SK-N-MC (cell line): ENCODE results near the gene STAT5B.
"Not testable (repeated sequence)": the region's sequence is repeated elsewhere in the genome, so short reads cannot be mapped to it uniquely, and the experiment has no call there.

ENCODE experiments used
- DNase-seq: peaks from one replicate; pipeline ENCODE4 v3.0.0-alpha.2; 2011; ENCODE audit warnings: low read depth, low spot score
- H3K27ac ChIP-seq: fragments of 200-600 bp; sonication (generic); 2 replicates; pipeline ENCODE4 v1.5.1; 2016; ENCODE audit warnings: mixed run types
- H3K36me3 ChIP-seq: fragments of 200-600 bp; sonication (generic); 2 replicates; pipeline ENCODE4 v1.6.1; 2017; ENCODE audit warnings: antibody characterized with exemption, low read length, mixed read lengths; ENCODE audit not compliant: insufficient read depth
- H3K4me3 ChIP-seq: fragments of 200-600 bp; sonication (generic); 2 replicates; pipeline ENCODE4 v1.5.1; 2016
- H3K9ac ChIP-seq: fragments of 200-600 bp; sonication (generic); 2 replicates; pipeline ENCODE4 v1.8.0; 2017; ENCODE audit warnings: mixed run types, mixed read lengths; ENCODE audit not compliant: insufficient read length
- H3K9me3 ChIP-seq: fragments of 200-600 bp; sonication (generic); 2 replicates; pipeline ENCODE4 v1.6.1; 2017; ENCODE audit warnings: low read depth, mild to moderate bottlenecking, antibody characterized with exemption, low read length, moderate library complexity, mixed read lengths
- EZH2 ChIP-seq: fragments of 200-600 bp; sonication (generic); IDR thresholded peaks from one replicate; pipeline ENCODE4 v1.6.1; 2017; ENCODE audit warnings: antibody characterized with exemption
- FOXP2 ChIP-seq: optimal IDR thresholded peaks from 2 replicates; pipeline ENCODE3; 2011; ENCODE audit warnings: mild to moderate bottlenecking, moderate library complexity; ENCODE audit not compliant: insufficient read depth; ENCODE audit errors: extremely low read length, control extremely low read depth
- POLR2AphosphoS5 ChIP-seq: IDR thresholded peaks from 2 replicates; pipeline ENCODE4 v1.6.1; 2012; ENCODE audit warnings: mild to moderate bottlenecking, low read depth, low read length, borderline replicate concordance

STAT5B gene

GRCh38 chr17:42270596-42270995, 5.6 kb downstream of the STAT5B start:
- no peak for TF ChIP-seq POLR2AphosphoS5
- no peak for TF ChIP-seq FOXP2
- no peak for TF ChIP-seq EZH2
- H3K27ac ChIP-seq = no peak overlapping the region

GRCh38 chr17:42270170-42270535, 6.0 kb downstream of the STAT5B start:
- Histone ChIP-seq H3K9me3 (no peaks in the 10 kb centered on the region), H3K36me3 (no peaks in the 10 kb centered on the region), H3K9ac (no peak overlapping the region), H3K4me3 (no peak overlapping the region), H3K27ac (no peak overlapping the region)
- DNase-seq = no peak
- TF ChIP-seq POLR2AphosphoS5 (no peak), FOXP2 (no peak), EZH2 (no peak)

More at GRCh38 chr17:42270596-42270995, 5.6 kb downstream of the STAT5B start:
- DNase-seq = no peak
- Histone ChIP-seq H3K36me3 (no peaks in the 10 kb centered on the region), H3K9me3 (no peaks in the 10 kb centered on the region), H3K4me3 (no peak overlapping the region), H3K9ac (no peak overlapping the region)

DNA sequence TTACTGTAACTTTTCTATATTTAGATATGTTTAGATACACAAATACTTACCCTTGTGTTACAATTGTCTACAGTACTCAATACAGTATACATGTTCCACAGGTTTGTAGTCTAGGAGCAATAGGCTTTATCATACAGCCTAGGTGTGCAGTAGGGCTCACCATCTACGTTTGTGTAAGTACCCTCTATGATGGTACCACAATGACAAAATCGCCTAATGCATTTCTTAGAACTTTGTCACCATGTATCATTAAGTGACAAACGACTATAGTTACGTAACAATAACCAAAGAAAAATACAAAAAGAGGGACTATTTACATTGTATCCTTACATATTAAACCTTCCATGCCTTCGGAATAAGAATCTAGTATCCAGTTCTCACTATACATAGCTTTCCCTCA, 8.0 kb downstream of the STAT5B start:
- Histone ChIP-seq H3K9ac (peak overlapping the region; percentile 11), H3K9me3 (no peaks in the 10 kb centered on the region), H3K27ac (no peak overlapping the region), H3K36me3 (no peaks in the 10 kb centered on the region), H3K4me3 (no peak overlapping the region)
- no peak for TF ChIP-seq EZH2
- TF ChIP-seq FOXP2 = no peak
- TF ChIP-seq POLR2AphosphoS5 = no peak
- no peak for DNase-seq

DNA sequence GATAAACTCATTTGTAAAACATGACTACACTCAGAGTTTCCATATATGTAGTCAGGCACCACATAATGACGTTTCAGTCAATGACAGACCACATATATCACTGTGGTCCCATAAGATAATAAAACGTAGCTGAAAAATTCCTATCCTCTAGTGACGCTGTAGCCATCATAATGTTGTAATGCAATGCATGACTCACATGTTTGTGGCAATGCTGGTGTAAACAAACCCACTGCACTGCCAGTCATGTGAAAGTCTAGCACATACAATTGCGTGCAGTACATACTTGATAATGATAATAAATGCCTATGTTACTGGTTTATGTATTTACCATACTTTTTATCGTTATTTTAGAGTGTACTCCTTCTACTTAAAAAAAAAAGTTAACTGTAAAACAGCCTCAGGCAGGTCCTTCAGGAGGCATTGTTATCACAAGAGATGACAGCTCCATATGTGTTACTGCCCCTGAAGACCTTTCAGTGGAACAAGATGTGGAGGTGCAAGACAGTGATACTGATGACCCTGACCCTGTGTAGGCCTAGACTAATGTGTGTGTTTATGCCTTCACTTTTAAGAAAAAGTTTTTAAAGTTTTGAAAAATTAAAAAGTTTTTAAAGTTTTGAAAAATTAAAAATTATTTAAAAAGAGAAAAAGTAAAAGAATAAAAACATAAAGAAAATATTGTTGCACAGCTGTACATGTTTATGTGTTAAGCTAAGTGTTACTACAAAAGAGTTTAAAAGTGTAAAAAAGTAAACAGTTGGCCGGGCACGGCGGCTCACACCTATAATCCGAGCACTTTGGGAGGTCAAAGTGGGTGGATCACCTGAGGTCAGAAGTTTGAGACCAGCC, 9.0 kb downstream of the STAT5B start:
- TF ChIP-seq FOXP2 (no peak), EZH2 (no peak), POLR2AphosphoS5 (no peak)
- no peak for DNase-seq

GRCh38 chr17:42266462-42266861, 9.7 kb downstream of the STAT5B start:
- no peak overlapping the region for H3K9ac ChIP-seq
- H3K27ac ChIP-seq = no peak overlapping the region
- H3K9me3 ChIP-seq = no peaks in the 10 kb centered on the region
- no peaks in the 10 kb centered on the region for H3K36me3 ChIP-seq
- DNase-seq = no peak
- no peak overlapping the region for H3K4me3 ChIP-seq
- TF ChIP-seq POLR2AphosphoS5 = no peak
- TF ChIP-seq EZH2 = no peak
- TF ChIP-seq FOXP2 = no peak

More for the DNA sequence above, 9.0 kb downstream of the STAT5B start:
- Histone ChIP-seq H3K9me3 (no peaks in the 10 kb centered on the region), H3K4me3 (no peak overlapping the region), H3K9ac (no peak overlapping the region), H3K36me3 (no peaks in the 10 kb centered on the region), H3K27ac (no peak overlapping the region)

GRCh38 chr17:42264366-42264765, 11.8 kb downstream of the STAT5B start:
- not testable (repeated sequence) for H3K9ac ChIP-seq

DNA sequence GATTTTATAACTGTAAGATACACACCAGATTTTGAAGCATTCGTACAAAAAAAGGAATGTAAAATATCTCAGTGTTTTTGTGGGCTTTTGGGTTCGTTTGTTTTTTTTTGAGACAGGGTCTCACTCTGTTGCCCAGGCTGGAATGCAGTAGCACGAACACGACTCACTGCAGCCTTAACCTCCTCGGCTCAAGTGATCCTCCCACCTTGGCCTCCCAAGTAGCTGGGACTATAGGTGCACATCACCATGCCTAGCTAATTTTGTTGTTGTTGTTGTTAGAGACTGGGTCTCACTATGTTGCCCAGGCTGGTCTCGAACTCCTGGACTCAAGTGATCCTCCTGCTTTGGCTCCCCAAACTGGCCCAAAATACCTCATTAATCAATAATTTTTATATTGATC, 15.9 kb downstream of the STAT5B start:
- no peak overlapping the region for H3K4me3 ChIP-seq
- no peaks in the 10 kb centered on the region for H3K36me3 ChIP-seq
- no peaks in the 10 kb centered on the region for H3K9me3 ChIP-seq
- no peak for TF ChIP-seq FOXP2
- no peak for TF ChIP-seq EZH2
- TF ChIP-seq POLR2AphosphoS5 = no peak
- H3K9ac ChIP-seq = no peak overlapping the region
- H3K27ac ChIP-seq = no peak overlapping the region
- no peak for DNase-seq

More at GRCh38 chr17:42264366-42264765, 11.8 kb downstream of the STAT5B start:
- not testable (repeated sequence) for DNase-seq, H3K27ac ChIP-seq, H3K9me3 ChIP-seq, H3K4me3 ChIP-seq, H3K36me3 ChIP-seq

DNA sequence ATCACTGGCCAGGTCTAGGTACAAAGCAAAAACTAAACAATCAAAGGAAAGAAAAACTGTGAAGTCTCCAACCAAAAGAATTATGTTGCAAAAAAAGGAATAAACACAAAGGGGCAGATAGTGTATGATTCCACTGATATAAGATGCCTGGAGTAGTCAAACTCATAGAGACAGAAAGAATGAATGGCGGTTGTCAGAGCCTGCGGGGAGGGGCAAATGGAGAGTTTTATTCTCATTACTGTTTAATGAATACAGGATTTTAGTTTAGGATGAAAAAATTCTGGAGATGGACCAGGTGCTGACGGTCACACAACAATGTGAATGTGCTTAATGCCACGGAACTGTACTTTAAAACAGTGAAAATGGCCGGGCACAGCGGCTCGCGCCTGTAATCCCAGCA, 20.7 kb downstream of the STAT5B start:
- H3K36me3 ChIP-seq = no peaks in the 10 kb centered on the region
- no peak overlapping the region for H3K9ac ChIP-seq
- H3K9me3 ChIP-seq = no peaks in the 10 kb centered on the region
- no peak for DNase-seq
- H3K27ac ChIP-seq = no peak overlapping the region
- TF ChIP-seq EZH2 (no peak), FOXP2 (no peak)
- H3K4me3 ChIP-seq = no peak overlapping the region

DNA sequence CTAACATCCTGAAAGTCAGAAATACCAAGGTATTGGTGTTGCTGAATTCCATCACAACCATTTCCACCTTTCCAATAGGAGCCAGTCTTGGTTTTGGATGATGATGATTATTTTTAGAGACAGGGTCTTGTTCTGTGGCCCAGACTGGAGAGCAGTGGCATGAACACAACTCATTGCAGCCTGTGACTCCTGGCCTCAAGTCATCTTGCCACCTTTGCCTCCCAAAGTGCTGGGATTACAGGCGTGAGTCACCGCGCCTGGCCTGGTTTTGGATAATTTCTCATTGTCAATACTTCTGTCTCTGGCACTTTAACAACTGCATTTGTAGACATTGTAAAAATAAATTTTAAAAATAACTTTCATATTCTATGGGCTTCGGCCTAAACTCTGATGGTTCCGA, 22.6 kb downstream of the STAT5B start:
- Histone ChIP-seq H3K4me3 (no peak overlapping the region), H3K9me3 (no peaks in the 10 kb centered on the region), H3K27ac (no peak overlapping the region), H3K9ac (no peak overlapping the region), H3K36me3 (no peaks in the 10 kb centered on the region)
- TF ChIP-seq POLR2AphosphoS5 (no peak), FOXP2 (no peak), EZH2 (no peak)
- DNase-seq = no peak
